Smooth muscle cell (in vitro differentiated cells): ENCODE measurements around the gene SMR3B. TPM values are rescaled to one million over a fixed set of nuclear protein-coding genes. Genes with fewer than 3 reads are reported as not detected.

Experiments used
- DNase-seq: peaks from one replicate; lab custom pipeline; 2025; ENCODE audit not compliant: unreplicated experiment; lab: John Stamatoyannopoulos, UW
- H2AFZ ChIP-seq: fragments of 200-600 bp; sonication (generic); 2 replicates; pipeline ENCODE4 v1.6.0; 2016; ENCODE audit warnings: antibody characterized with exemption, low read depth, mild to moderate bottlenecking
- H3F3A ChIP-seq: fragments of 200-600 bp; sonication (generic); 2 replicates; pipeline ENCODE4 v1.6.0; 2017; ENCODE audit warnings: antibody characterized with exemption, low read depth
- H3K27ac ChIP-seq: fragments of 200-600 bp; sonication (generic); 2 replicates; pipeline ENCODE4 v1.5.1; 2016; ENCODE audit warnings: low read depth, mild to moderate bottlenecking
- H3K27me3 ChIP-seq: fragments of 200-600 bp; sonication (generic); 2 replicates; pipeline ENCODE4 v1.6.1; 2016; ENCODE audit warnings: low read depth, mild to moderate bottlenecking
- H3K36me3 ChIP-seq: fragments of 200-600 bp; sonication (generic); 2 replicates; pipeline ENCODE4 v1.5.1; 2016; ENCODE audit warnings: low read depth
- H3K4me1 ChIP-seq: fragments of 200-600 bp; sonication (generic); 2 replicates; pipeline ENCODE4 v1.5.1; 2016; ENCODE audit warnings: low read depth
- H3K4me2 ChIP-seq: fragments of 200-600 bp; sonication (generic); 2 replicates; pipeline ENCODE4 v1.6.0; 2016; ENCODE audit warnings: mild to moderate bottlenecking
- H3K4me3 ChIP-seq: fragments of 200-600 bp; sonication (generic); 2 replicates; pipeline ENCODE4 v1.5.1; 2016; ENCODE audit warnings: mild to moderate bottlenecking
- H3K79me2 ChIP-seq: fragments of 200-600 bp; sonication (generic); 2 replicates; pipeline ENCODE4 v1.6.0; 2016; ENCODE audit warnings: low read depth, mild to moderate bottlenecking
- H3K9ac ChIP-seq: fragments of 200-600 bp; sonication (generic); 2 replicates; pipeline ENCODE4 v1.6.0; 2016; ENCODE audit warnings: low read depth
- H3K9me3 ChIP-seq: fragments of 200-600 bp; sonication (generic); replicated peaks from 2 replicates; pipeline ENCODE4 v1.5.1; 2016; ENCODE audit warnings: low read depth
- H4K20me1 ChIP-seq: fragments of 200-600 bp; sonication (generic); 2 replicates; pipeline ENCODE4 v1.6.0; 2016; ENCODE audit warnings: low read depth
- CTCF ChIP-seq: fragments of 200-600 bp; sonication (generic); IDR thresholded peaks from 2 replicates; pipeline ENCODE4 v1.5.1; 2017; ENCODE audit warnings: borderline replicate concordance, mild to moderate bottlenecking, antibody characterized with exemption; ENCODE audit not compliant: insufficient read depth, poor library complexity, severe bottlenecking
- WGBS: methylation state at CpG from one replicate; pipeline ENCODE4 v1.1.7; 2016; ENCODE audit warnings: low lambda C conversion rate; 5-methylcytosine and 5-hydroxymethylcytosine counted together
- polyA plus RNA-seq: library from polyadenylated mRNA; unstranded; fragments of >200 nt; fragmentation: Nextera tagmentation; extraction: Ambion mirVana; gene quantifications from 2 replicates; pipeline ENCODE4 v1.2.1, GENCODE V29; 2016
- total RNA-seq: library from RNA; depleted of rRNA; stranded (reverse); fragments of >200 nt; gene quantifications from 2 replicates; pipeline ENCODE4 v1.2.3, GENCODE V29; 2014

Gene SMR3B
- total RNA-seq: not detected in 2 replicates
- polyA plus RNA-seq: not detected in 2 replicates

- H3K4me3 ChIP-seq: no peak within 1 kb of the TSS
- no peaks in the 10 kb centered on the region for H3K79me2 ChIP-seq
- H3K9me3 ChIP-seq: no peaks in the 10 kb centered on the region
- DNase-seq: no peak
- no peaks in the 10 kb centered on the region for H3K27me3 ChIP-seq
- H4K20me1 ChIP-seq: no peaks in the 10 kb centered on the region
- H3K4me1 ChIP-seq: no peaks in the 10 kb centered on the region
- no peak within 1 kb of the TSS for H2AFZ ChIP-seq
- no peaks in the 10 kb centered on the region for H3K36me3 ChIP-seq
- no peak within 1 kb of the TSS for H3K27ac ChIP-seq
- H3K4me2 ChIP-seq: no peak within 1 kb of the TSS
- no peak within 1 kb of the TSS for H3K9ac ChIP-seq
- no peaks in the 10 kb centered on the region for H3F3A ChIP-seq
- TF ChIP-seq CTCF: no peak
- 90% methylated on average over 5 of the region's 5 CpGs for WGBS
These were observed at the start of gene SMR3B for GRCh38 chr4:70382691-70383181. Gene SMR3B (plus strand): TSS chr4:70383131. CDS start chr4:70384511, 1,380 bp downstream.

- no peak within 1 kb of the TSS for H3K4me2 ChIP-seq
- H2AFZ ChIP-seq: no peak within 1 kb of the TSS
- no peaks in the 10 kb centered on the region for H3F3A ChIP-seq
- H3K27ac ChIP-seq: no peak within 1 kb of the TSS
- no peaks in the 10 kb centered on the region for H4K20me1 ChIP-seq
- 91% methylated on average over 3 of the region's 3 CpGs for WGBS
- no peak for TF ChIP-seq CTCF
- H3K79me2 ChIP-seq: no peaks in the 10 kb centered on the region
- no peak within 1 kb of the TSS for H3K9ac ChIP-seq
- no peak within 1 kb of the TSS for H3K4me3 ChIP-seq
- H3K27me3 ChIP-seq: no peaks in the 10 kb centered on the region
- H3K9me3 ChIP-seq: no peaks in the 10 kb centered on the region
- no peaks in the 10 kb centered on the region for H3K4me1 ChIP-seq
- DNase-seq: no peak
- H3K36me3 ChIP-seq: no peaks in the 10 kb centered on the region
These were observed 48.2 kb upstream of the SMR3B start, which contains the start of gene CABS1 for GRCh38 chr4:70334681-70335080. Gene CABS1 (plus strand): TSS chr4:70334981. CDS start chr4:70335040, 59 bp downstream.

GRCh38 chr4:70336043-70336442 lies 46.9 kb upstream of the SMR3B start:
- TF ChIP-seq CTCF: no peak
- no peaks in the 10 kb centered on the region for H3K27me3 ChIP-seq
- 88% methylated on average over 5 of the region's 5 CpGs for WGBS
- no peaks in the 10 kb centered on the region for H3K9me3 ChIP-seq
- DNase-seq: no peak
- H2AFZ ChIP-seq: no peak overlapping the region
- no peak overlapping the region for H3K4me2 ChIP-seq
- no peaks in the 10 kb centered on the region for H3K79me2 ChIP-seq
- no peaks in the 10 kb centered on the region for H3K36me3 ChIP-seq
- H3F3A ChIP-seq: no peaks in the 10 kb centered on the region
- no peak overlapping the region for H3K9ac ChIP-seq
- H4K20me1 ChIP-seq: no peaks in the 10 kb centered on the region
- no peaks in the 10 kb centered on the region for H3K4me1 ChIP-seq
- H3K4me3 ChIP-seq: no peak overlapping the region
- H3K27ac ChIP-seq: no peak overlapping the region

- Histone ChIP-seq H3K9me3 (no peaks in the 10 kb centered on the region), H3K4me3 (no peak overlapping the region), H3K36me3 (no peaks in the 10 kb centered on the region), H3F3A (no peaks in the 10 kb centered on the region), H3K27ac (no peak overlapping the region), H3K4me1 (no peaks in the 10 kb centered on the region), H3K9ac (no peak overlapping the region), H3K4me2 (no peak overlapping the region), H4K20me1 (no peaks in the 10 kb centered on the region), H2AFZ (no peak overlapping the region), H3K79me2 (no peaks in the 10 kb centered on the region), H3K27me3 (no peaks in the 10 kb centered on the region)
- WGBS: 87% methylated on average over 1 of the region's 1 CpG
- DNase-seq: no peak
- TF ChIP-seq CTCF: no peak
These were observed 45.0 kb upstream of the SMR3B start for GRCh38 chr4:70337886-70338420.
